ENCODE results near the gene TRIM46. TPM values are rescaled to one million over a fixed set of nuclear protein-coding genes. Genes with fewer than 3 reads are reported as not detected.
"Not testable (repeated sequence)": the region's sequence is repeated elsewhere in the genome, so short reads cannot be mapped to it uniquely, and the experiment has no call there.

The TRIM46 gene
- total RNA-seq, 1 experiment from 2014 or later: 3.8 TPM

- intact Hi-C loops (cut with micrococcal nuclease; ENCODE audit: unreplicated experiment) (no loop called here), in situ Hi-C loops (cut with HindIII; ENCODE audit: low pct_unique_long_range_greater_than_20kb, low sequenced_read_pairs) (no loop called here)
- H3K36me3 ChIP-seq (ENCODE audit: control insufficient read depth, insufficient read depth, low read length): peaks cover 6% of the 10 kb centered on the region; the same call in 1 of the 2 replicates
- POLR2A ChIA-PET: no interaction called here
- peaks cover 19% of the 10 kb centered on the region for H3K4me1 ChIP-seq (ENCODE audit: control insufficient read depth, insufficient read depth, low read length)
- no peak for DNase-seq (ENCODE audit: low read depth, low spot score)
- H3K27me3 ChIP-seq (ENCODE audit: control insufficient read depth, insufficient read depth, low read length): no peaks in the 10 kb centered on the region
- CTCF ChIA-PET: no interaction called here
- no peak overlapping the region for H3K4me3 ChIP-seq (ENCODE audit: low read depth in 2 of 2, low read length in 2 of 2)
- no TSS peak for BruUV-seq (replicated peaks)
- H3K27ac ChIP-seq (ENCODE audit: low read length): peak overlapping the region; percentile 90; the same call in 1 of the 2 replicates
- H3K9me3 ChIP-seq (ENCODE audit: control insufficient read depth, insufficient read depth, low read depth, low read length): no peaks in the 10 kb centered on the region
- TF ChIP-seq REST (IDR thresholded peaks at IDR 0.05; ENCODE audit: insufficient read depth in 1 of 2, low read depth in 2 of 2, low read length in 1 of 2) (no peak), SIN3A (IDR thresholded peaks at IDR 0.05; ENCODE audit: borderline replicate concordance, insufficient read depth, low read depth, low read length) (no peak), POLR2AphosphoS5 (IDR thresholded peaks at IDR 0.05; ENCODE audit: low read depth, low read length) (no peak), TCF7L2 (IDR thresholded peaks at IDR 0.05; ENCODE audit: low read depth, low read length) (no peak)
- no peak for ATAC-seq
Observed at GRCh38 chr1:155210314-155211104, 36.9 kb downstream of the TRIM46 start.

DNA sequence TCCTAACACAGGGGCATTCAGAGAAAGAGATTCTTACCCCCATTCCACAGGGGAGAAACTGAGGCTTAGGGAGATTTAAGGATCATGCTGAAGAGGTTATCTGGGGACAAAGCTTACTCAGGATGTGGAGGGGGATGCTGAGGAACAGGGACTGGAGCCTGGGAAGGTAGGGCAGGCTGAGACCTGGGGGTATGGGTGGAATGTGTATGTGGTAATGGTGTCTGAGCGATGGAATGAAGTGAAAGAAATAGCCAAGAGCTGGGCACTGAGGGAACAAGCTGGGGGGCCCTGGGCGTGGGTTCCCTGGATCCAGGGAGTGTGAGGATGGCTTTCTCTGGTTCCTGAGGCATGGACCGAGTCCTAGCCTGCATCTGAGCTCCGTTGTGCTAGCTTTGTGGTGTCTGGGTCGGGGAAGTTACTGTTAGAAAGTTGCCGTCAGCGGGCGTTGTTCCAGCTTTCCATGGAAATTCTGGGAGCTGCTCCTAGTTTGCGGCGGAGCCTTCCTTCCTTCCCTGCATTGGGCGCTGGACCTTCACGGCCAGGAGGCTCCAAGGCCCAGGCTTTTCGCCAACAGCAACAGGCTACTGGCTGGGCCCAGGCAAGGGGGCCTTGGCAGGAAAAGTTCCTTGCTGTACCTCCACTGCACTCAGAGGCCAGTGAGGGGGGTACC is 37.9 kb downstream of the TRIM46 start:
- POLR2A ChIA-PET: not testable (repeated sequence)

GRCh38 chr1:155212051-155212440 is 38.4 kb downstream of the TRIM46 start:
- intact Hi-C loops (cut with micrococcal nuclease; ENCODE audit: unreplicated experiment); in situ Hi-C loops (cut with HindIII; ENCODE audit: low pct_unique_long_range_greater_than_20kb, low sequenced_read_pairs); CTCF ChIA-PET; H3K27me3 ChIP-seq (ENCODE audit: control insufficient read depth, insufficient read depth, low read length); H3K36me3 ChIP-seq (ENCODE audit: control insufficient read depth, insufficient read depth, low read length); BruUV-seq (replicated peaks); H3K27ac ChIP-seq (ENCODE audit: low read length); H3K9me3 ChIP-seq (ENCODE audit: control insufficient read depth, insufficient read depth, low read depth, low read length); H3K4me3 ChIP-seq (ENCODE audit: low read depth in 2 of 2, low read length in 2 of 2); POLR2A ChIA-PET; ATAC-seq; DNase-seq (ENCODE audit: low read depth, low spot score): not testable (repeated sequence)
- peaks cover 17% of the 10 kb centered on the region for H3K4me1 ChIP-seq (ENCODE audit: control insufficient read depth, insufficient read depth, low read length)

More for the DNA sequence above, 37.9 kb downstream of the TRIM46 start:
- H3K4me3 ChIP-seq (ENCODE audit: low read depth in 2 of 2, low read length in 2 of 2); intact Hi-C loops (cut with micrococcal nuclease; ENCODE audit: unreplicated experiment); H3K27me3 ChIP-seq (ENCODE audit: control insufficient read depth, insufficient read depth, low read length); ATAC-seq; BruUV-seq (replicated peaks); H3K27ac ChIP-seq (ENCODE audit: low read length); CTCF ChIA-PET; DNase-seq (ENCODE audit: low read depth, low spot score); in situ Hi-C loops (cut with HindIII; ENCODE audit: low pct_unique_long_range_greater_than_20kb, low sequenced_read_pairs); H3K36me3 ChIP-seq (ENCODE audit: control insufficient read depth, insufficient read depth, low read length); H3K9me3 ChIP-seq (ENCODE audit: control insufficient read depth, insufficient read depth, low read depth, low read length): not testable (repeated sequence)
- peaks cover 19% of the 10 kb centered on the region for H3K4me1 ChIP-seq (ENCODE audit: control insufficient read depth, insufficient read depth, low read length)

GRCh38 chr1:155214702-155215101 is 41.1 kb downstream of the TRIM46 start:
- H3K36me3 ChIP-seq (ENCODE audit: control insufficient read depth, insufficient read depth, low read length); DNase-seq (ENCODE audit: low read depth, low spot score); POLR2A ChIA-PET; H3K27me3 ChIP-seq (ENCODE audit: control insufficient read depth, insufficient read depth, low read length); intact Hi-C loops (cut with micrococcal nuclease; ENCODE audit: unreplicated experiment); H3K4me1 ChIP-seq (ENCODE audit: control insufficient read depth, insufficient read depth, low read length); BruUV-seq (replicated peaks); CTCF ChIA-PET; H3K27ac ChIP-seq (ENCODE audit: low read length); ATAC-seq; in situ Hi-C loops (cut with HindIII; ENCODE audit: low pct_unique_long_range_greater_than_20kb, low sequenced_read_pairs); H3K4me3 ChIP-seq (ENCODE audit: low read depth in 2 of 2, low read length in 2 of 2); H3K9me3 ChIP-seq (ENCODE audit: control insufficient read depth, insufficient read depth, low read depth, low read length): not testable (repeated sequence)

Measured in Panc1 (cell line).